ENCODE data around the gene IVNS1ABP. TPM values are rescaled to one million over a fixed set of nuclear protein-coding genes. Genes with fewer than 3 reads are reported as not detected.
A peak's percentile ranks its signal among the peaks of the same experiment; 100 is the strongest.

Gene IVNS1ABP
- total and polyA plus RNA-seq, 9 of the 15 experiments (the other 6 are each of a cell fraction or from before 2014, with no cell fraction given), result 30.6 to 126 (median 77.7) TPM

DNA sequence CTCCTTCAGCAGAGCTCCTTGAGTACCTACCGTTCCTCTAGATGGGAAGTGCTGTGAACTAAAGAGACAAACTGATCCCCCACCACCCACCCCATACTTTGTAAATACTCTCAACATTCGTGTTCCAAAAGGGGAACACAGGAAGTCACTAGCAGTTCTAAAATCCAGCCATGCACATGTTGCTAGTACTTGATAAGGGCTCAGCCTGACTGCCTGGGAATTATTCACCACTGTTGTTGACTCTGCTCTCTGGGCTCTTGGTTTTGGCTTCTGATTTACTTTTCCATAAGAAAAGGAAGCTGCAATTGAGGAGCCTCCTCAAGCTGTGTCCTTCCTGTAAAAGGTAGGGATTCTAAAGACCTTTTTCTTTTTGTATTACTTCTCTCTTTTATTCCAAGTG, 67.5 kb downstream of the IVNS1ABP start (continued):
- no peak for TF ChIP-seq NCOA2 (IDR thresholded peaks at IDR 0.05; ENCODE audit: partially characterized antibody in 2 of 2)
- TF ChIP-seq RBM17 (IDR thresholded peaks at IDR 0.05; ENCODE audit: borderline replicate concordance, low read depth, low read length), result no peak
- no peak for TF ChIP-seq NBN (IDR thresholded peaks at IDR 0.05; ENCODE audit: low read depth)
- TF ChIP-seq, protein P1, sequence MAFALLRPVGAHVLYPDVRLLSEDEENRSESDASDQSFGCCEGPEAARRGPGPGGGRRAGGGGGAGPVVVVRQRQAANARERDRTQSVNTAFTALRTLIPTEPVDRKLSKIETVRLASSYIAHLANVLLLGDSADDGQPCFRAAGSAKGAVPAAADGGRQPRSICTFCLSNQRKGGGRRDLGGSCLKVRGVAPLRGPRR (CRISPR knock-in tag; IDR thresholded peaks at IDR 0.05), result no peak
- TF ChIP-seq FUS (optimal IDR thresholded peaks at IDR 0.05; ENCODE audit: low read depth, low read length), result no peak
- TF ChIP-seq BRD9 (IDR thresholded peaks at IDR 0.05; ENCODE audit: low read depth, partially characterized antibody), result no peak
- TF ChIP-seq, protein P2, sequence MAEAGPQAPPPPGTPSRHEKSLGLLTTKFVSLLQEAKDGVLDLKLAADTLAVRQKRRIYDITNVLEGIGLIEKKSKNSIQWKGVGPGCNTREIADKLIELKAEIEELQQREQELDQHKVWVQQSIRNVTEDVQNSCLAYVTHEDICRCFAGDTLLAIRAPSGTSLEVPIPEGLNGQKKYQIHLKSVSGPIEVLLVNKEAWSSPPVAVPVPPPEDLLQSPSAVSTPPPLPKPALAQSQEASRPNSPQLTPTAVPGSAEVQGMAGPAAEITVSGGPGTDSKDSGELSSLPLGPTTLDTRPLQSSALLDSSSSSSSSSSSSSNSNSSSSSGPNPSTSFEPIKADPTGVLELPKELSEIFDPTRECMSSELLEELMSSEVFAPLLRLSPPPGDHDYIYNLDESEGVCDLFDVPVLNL (CRISPR knock-in tag; IDR thresholded peaks at IDR 0.05; ENCODE audit: low read depth), result no peak
- no peak for TF ChIP-seq C11orf30 (IDR thresholded peaks at IDR 0.05; ENCODE audit: low read depth)
- TF ChIP-seq SMAD4 (CRISPR knock-in tag; conservative IDR thresholded peaks at IDR 0.05), result no peak
- TF ChIP-seq ZBTB1 (CRISPR knock-in tag; IDR thresholded peaks at IDR 0.05; ENCODE audit: borderline replicate concordance, low read depth), result no peak
- TF ChIP-seq ZKSCAN8 (CRISPR knock-in tag; IDR thresholded peaks at IDR 0.05), result no peak
- TF ChIP-seq, protein P3, sequence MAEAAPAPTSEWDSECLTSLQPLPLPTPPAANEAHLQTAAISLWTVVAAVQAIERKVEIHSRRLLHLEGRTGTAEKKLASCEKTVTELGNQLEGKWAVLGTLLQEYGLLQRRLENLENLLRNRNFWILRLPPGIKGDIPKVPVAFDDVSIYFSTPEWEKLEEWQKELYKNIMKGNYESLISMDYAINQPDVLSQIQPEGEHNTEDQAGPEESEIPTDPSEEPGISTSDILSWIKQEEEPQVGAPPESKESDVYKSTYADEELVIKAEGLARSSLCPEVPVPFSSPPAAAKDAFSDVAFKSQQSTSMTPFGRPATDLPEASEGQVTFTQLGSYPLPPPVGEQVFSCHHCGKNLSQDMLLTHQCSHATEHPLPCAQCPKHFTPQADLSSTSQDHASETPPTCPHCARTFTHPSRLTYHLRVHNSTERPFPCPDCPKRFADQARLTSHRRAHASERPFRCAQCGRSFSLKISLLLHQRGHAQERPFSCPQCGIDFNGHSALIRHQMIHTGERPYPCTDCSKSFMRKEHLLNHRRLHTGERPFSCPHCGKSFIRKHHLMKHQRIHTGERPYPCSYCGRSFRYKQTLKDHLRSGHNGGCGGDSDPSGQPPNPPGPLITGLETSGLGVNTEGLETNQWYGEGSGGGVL (CRISPR knock-in tag; IDR thresholded peaks at IDR 0.05), result no peak
- no peak for TF ChIP-seq THRAP3 (IDR thresholded peaks at IDR 0.05; ENCODE audit: borderline replicate concordance)
- no peak for TF ChIP-seq HNRNPUL1 (IDR thresholded peaks at IDR 0.05; ENCODE audit: low read length)
- no peak for TF ChIP-seq ZNF212 (CRISPR knock-in tag; IDR thresholded peaks at IDR 0.05)
- TF ChIP-seq, protein P4, sequence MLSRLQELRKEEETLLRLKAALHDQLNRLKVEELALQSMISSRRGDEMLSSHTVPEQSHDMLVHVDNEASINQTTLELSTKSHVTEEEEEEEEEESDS (CRISPR knock-in tag; IDR thresholded peaks at IDR 0.05), result no peak
- TF ChIP-seq ZNF239 (CRISPR knock-in tag; IDR thresholded peaks at IDR 0.05), result no peak
- no peak for TF ChIP-seq DNMT1 (IDR thresholded peaks at IDR 0.05)
- no peak for TF ChIP-seq TOE1 (IDR thresholded peaks at IDR 0.05; ENCODE audit: borderline replicate concordance)
- TF ChIP-seq TOE1 (CRISPR knock-in tag; IDR thresholded peaks at IDR 0.05; ENCODE audit: borderline replicate concordance, low read depth), result no peak
- no peak for TF ChIP-seq SMARCC2 (IDR thresholded peaks at IDR 0.05; ENCODE audit: low read depth)
- TF ChIP-seq, protein P5, sequence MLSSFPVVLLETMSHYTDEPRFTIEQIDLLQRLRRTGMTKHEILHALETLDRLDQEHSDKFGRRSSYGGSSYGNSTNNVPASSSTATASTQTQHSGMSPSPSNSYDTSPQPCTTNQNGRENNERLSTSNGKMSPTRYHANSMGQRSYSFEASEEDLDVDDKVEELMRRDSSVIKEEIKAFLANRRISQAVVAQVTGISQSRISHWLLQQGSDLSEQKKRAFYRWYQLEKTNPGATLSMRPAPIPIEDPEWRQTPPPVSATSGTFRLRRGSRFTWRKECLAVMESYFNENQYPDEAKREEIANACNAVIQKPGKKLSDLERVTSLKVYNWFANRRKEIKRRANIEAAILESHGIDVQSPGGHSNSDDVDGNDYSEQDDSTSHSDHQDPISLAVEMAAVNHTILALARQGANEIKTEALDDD (IDR thresholded peaks at IDR 0.05), result peak; percentile 31; the same call in 1 of the 2 replicates
- TF ChIP-seq, protein P6, sequence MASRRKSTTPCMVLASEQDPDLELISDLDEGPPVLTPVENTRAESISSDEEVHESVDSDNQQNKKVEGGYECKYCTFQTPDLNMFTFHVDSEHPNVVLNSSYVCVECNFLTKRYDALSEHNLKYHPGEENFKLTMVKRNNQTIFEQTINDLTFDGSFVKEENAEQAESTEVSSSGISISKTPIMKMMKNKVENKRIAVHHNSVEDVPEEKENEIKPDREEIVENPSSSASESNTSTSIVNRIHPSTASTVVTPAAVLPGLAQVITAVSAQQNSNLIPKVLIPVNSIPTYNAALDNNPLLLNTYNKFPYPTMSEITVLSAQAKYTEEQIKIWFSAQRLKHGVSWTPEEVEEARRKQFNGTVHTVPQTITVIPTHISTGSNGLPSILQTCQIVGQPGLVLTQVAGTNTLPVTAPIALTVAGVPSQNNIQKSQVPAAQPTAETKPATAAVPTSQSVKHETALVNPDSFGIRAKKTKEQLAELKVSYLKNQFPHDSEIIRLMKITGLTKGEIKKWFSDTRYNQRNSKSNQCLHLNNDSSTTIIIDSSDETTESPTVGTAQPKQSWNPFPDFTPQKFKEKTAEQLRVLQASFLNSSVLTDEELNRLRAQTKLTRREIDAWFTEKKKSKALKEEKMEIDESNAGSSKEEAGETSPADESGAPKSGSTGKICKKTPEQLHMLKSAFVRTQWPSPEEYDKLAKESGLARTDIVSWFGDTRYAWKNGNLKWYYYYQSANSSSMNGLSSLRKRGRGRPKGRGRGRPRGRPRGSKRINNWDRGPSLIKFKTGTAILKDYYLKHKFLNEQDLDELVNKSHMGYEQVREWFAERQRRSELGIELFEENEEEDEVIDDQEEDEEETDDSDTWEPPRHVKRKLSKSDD (conservative IDR thresholded peaks at IDR 0.05; ENCODE audit: low read length), result no peak
